ENCODE measurements around the gene MRPS30. TPM values are rescaled to one million over a fixed set of nuclear protein-coding genes. Genes with fewer than 3 reads are reported as not detected.

The MRPS30 gene
- polyA plus RNA-seq, 1 donor (not counting 4 experiments of a cell fraction or from before 2014, with no cell fraction given), result 62.1 TPM

- Histone ChIP-seq H4K20me1 (ENCODE audit: control insufficient read depth, extremely low read depth, insufficient read depth, low read length) (no peaks in the 10 kb centered on the region), H3K9me1 (ENCODE audit: control insufficient read depth, extremely low read depth, insufficient read depth, low read length) (no peaks in the 10 kb centered on the region), H3K4me3 (ENCODE audit: control insufficient read depth in 2 of 3, extremely low read depth in 1 of 3, insufficient read depth in 2 of 3, low read depth in 1 of 3, low read length in 3 of 3) (no peak overlapping the region), H3K9me3 (ENCODE audit: control insufficient read depth, low read depth, low read length) (peaks cover 2% of the 10 kb centered on the region), H3K9ac (ENCODE audit: control insufficient read depth, extremely low read depth, insufficient read depth, low read length) (no peak overlapping the region), H3K4me1 (ENCODE audit: control insufficient read depth, extremely low read depth, insufficient read depth, low read length) (no peaks in the 10 kb centered on the region), H2AFZ (ENCODE audit: control insufficient read depth, low read length) (no peak overlapping the region), H3K36me3 (ENCODE audit: control insufficient read depth in 2 of 2, extremely low read depth in 1 of 2, insufficient read depth in 2 of 2, low read length in 2 of 2) (no peaks in the 10 kb centered on the region), H3K79me2 (ENCODE audit: control insufficient read depth, insufficient read depth, low read length) (no peaks in the 10 kb centered on the region), H3K27ac (ENCODE audit: control insufficient read depth, insufficient read depth, low read length) (no peak overlapping the region), H3K27me3 (ENCODE audit: control insufficient read depth, extremely low read depth, insufficient read depth, low read length) (no peaks in the 10 kb centered on the region), H3K4me2 (ENCODE audit: control insufficient read depth, extremely low read depth, insufficient read depth, low read depth, low read length) (no peak overlapping the region)
- no peak for TF ChIP-seq EZH2 (IDR thresholded peaks at IDR 0.05; ENCODE audit: low read length)
- TF ChIP-seq, protein P1, sequence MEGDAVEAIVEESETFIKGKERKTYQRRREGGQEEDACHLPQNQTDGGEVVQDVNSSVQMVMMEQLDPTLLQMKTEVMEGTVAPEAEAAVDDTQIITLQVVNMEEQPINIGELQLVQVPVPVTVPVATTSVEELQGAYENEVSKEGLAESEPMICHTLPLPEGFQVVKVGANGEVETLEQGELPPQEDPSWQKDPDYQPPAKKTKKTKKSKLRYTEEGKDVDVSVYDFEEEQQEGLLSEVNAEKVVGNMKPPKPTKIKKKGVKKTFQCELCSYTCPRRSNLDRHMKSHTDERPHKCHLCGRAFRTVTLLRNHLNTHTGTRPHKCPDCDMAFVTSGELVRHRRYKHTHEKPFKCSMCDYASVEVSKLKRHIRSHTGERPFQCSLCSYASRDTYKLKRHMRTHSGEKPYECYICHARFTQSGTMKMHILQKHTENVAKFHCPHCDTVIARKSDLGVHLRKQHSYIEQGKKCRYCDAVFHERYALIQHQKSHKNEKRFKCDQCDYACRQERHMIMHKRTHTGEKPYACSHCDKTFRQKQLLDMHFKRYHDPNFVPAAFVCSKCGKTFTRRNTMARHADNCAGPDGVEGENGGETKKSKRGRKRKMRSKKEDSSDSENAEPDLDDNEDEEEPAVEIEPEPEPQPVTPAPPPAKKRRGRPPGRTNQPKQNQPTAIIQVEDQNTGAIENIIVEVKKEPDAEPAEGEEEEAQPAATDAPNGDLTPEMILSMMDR (optimal IDR thresholded peaks at IDR 0.05 in 1 of 3, IDR thresholded peaks at IDR 0.05 in 1 of 3, conservative IDR thresholded peaks at IDR 0.05 in 1 of 3; ENCODE audit: extremely low read depth in 1 of 3, insufficient read depth in 2 of 3, low read length in 3 of 3), result no peak
- no peak for FAIRE-seq
- DNase-seq (ENCODE audit: low read depth, low spot score), result no peak
- dilution Hi-C loops (cut with MboI; ENCODE audit: extremely low pct_ligation_motif_present, low sequenced_read_pairs), result no loop called here
Observed at GRCh38 chr5:44842496-44843282, 33.9 kb downstream of the MRPS30 start.

- H4K20me1 ChIP-seq (ENCODE audit: control insufficient read depth, extremely low read depth, insufficient read depth, low read length), result no peaks in the 10 kb centered on the region
- dilution Hi-C loops (cut with MboI; ENCODE audit: extremely low pct_ligation_motif_present, low sequenced_read_pairs), result no loop called here
- no peak overlapping the region for H2AFZ ChIP-seq (ENCODE audit: control insufficient read depth, low read length)
- no peak overlapping the region for H3K4me2 ChIP-seq (ENCODE audit: control insufficient read depth, extremely low read depth, insufficient read depth, low read depth, low read length)
- H3K27ac ChIP-seq (ENCODE audit: control insufficient read depth, insufficient read depth, low read length), result no peak overlapping the region
- H3K36me3 ChIP-seq (ENCODE audit: control insufficient read depth in 2 of 2, extremely low read depth in 1 of 2, insufficient read depth in 2 of 2, low read length in 2 of 2), result no peaks in the 10 kb centered on the region
- H3K4me1 ChIP-seq (ENCODE audit: control insufficient read depth, extremely low read depth, insufficient read depth, low read length), result no peaks in the 10 kb centered on the region
- no peaks in the 10 kb centered on the region for H3K27me3 ChIP-seq (ENCODE audit: control insufficient read depth, extremely low read depth, insufficient read depth, low read length)
- no peak for TF ChIP-seq EZH2 (IDR thresholded peaks at IDR 0.05; ENCODE audit: low read length)
- TF ChIP-seq, protein P1 (optimal IDR thresholded peaks at IDR 0.05 in 1 of 3, IDR thresholded peaks at IDR 0.05 in 1 of 3, conservative IDR thresholded peaks at IDR 0.05 in 1 of 3; ENCODE audit: extremely low read depth in 1 of 3, insufficient read depth in 2 of 3, low read length in 3 of 3), result no peak
- H3K9me3 ChIP-seq (ENCODE audit: control insufficient read depth, low read depth, low read length), result no peaks in the 10 kb centered on the region
- H3K4me3 ChIP-seq (ENCODE audit: control insufficient read depth in 2 of 3, extremely low read depth in 1 of 3, insufficient read depth in 2 of 3, low read depth in 1 of 3, low read length in 3 of 3), result no peak overlapping the region
- H3K79me2 ChIP-seq (ENCODE audit: control insufficient read depth, insufficient read depth, low read length), result no peaks in the 10 kb centered on the region
- DNase-seq (ENCODE audit: low read depth, low spot score) (no peak), FAIRE-seq (no peak)
- H3K9me1 ChIP-seq (ENCODE audit: control insufficient read depth, extremely low read depth, insufficient read depth, low read length), result no peaks in the 10 kb centered on the region
- H3K9ac ChIP-seq (ENCODE audit: control insufficient read depth, extremely low read depth, insufficient read depth, low read length), result no peak overlapping the region
Observed at GRCh38 chr5:44844744-44845143, 36.0 kb downstream of the MRPS30 start.

Data from keratinocyte (primary cell).